GM21526 (cell line): ENCODE results near the gene HLF.
"Not testable (repeated sequence)": the region's sequence is repeated elsewhere in the genome, so short reads cannot be mapped to it uniquely, and the experiment has no call there.

Source experiments
- ATAC-seq: cut with Tn5 transposase; IDR thresholded peaks from one replicate; pipeline ENCODE4 v1.9.1; 2021; ENCODE audit warnings: moderate library complexity; ENCODE audit not compliant: unreplicated experiment, low FRiP score

Gene HLF

GRCh38 chr17:55323518-55324295 lies 58.9 kb downstream of the HLF start:
- no peak for ATAC-seq

GRCh38 chr17:55324296-55324978 lies 59.7 kb downstream of the HLF start:
- ATAC-seq, result no peak

- no peak for ATAC-seq
These were observed 60.6 kb downstream of the HLF start for GRCh38 chr17:55325406-55325805.

GRCh38 chr17:55326030-55326429 lies 61.3 kb downstream of the HLF start:
- no peak for ATAC-seq

GRCh38 chr17:55327225-55328088 lies 62.7 kb downstream of the HLF start:
- no peak for ATAC-seq

- ATAC-seq, result not testable (repeated sequence)
These were observed 63.8 kb downstream of the HLF start for GRCh38 chr17:55328514-55328913.

GRCh38 chr17:55330344-55330933 lies 65.7 kb downstream of the HLF start:
- no peak for ATAC-seq

- no peak for ATAC-seq
These were observed 67.7 kb downstream of the HLF start for GRCh38 chr17:55332296-55333041.

- no peak for ATAC-seq
These were observed 69.5 kb downstream of the HLF start for GRCh38 chr17:55334285-55334684.

- no peak for ATAC-seq
These were observed 70.3 kb downstream of the HLF start for GRCh38 chr17:55334881-55335540.

GRCh38 chr17:55335625-55336024 lies 70.9 kb downstream of the HLF start:
- no peak for ATAC-seq

GRCh38 chr17:55336426-55336825 lies 71.7 kb downstream of the HLF start:
- ATAC-seq, result no peak

- ATAC-seq, result no peak
These were observed 75.4 kb downstream of the HLF start for GRCh38 chr17:55340176-55340575.

GRCh38 chr17:55340686-55341085 lies 75.9 kb downstream of the HLF start:
- no peak for ATAC-seq

GRCh38 chr17:55341432-55341831 lies 76.7 kb downstream of the HLF start:
- ATAC-seq, result no peak

GRCh38 chr17:55342800-55343585 lies 78.2 kb downstream of the HLF start:
- no peak for ATAC-seq

GRCh38 chr17:55343900-55344513 lies 79.2 kb downstream of the HLF start:
- ATAC-seq, result no peak

GRCh38 chr17:55344514-55344997 lies 79.8 kb downstream of the HLF start:
- ATAC-seq, result no peak
